A673 (cell line): ENCODE data around the gene LCE5A. TPM values are rescaled to one million over a fixed set of nuclear protein-coding genes. Genes with fewer than 3 reads are reported as not detected.

Experiments used
- BruUV-seq: library from RNA; stranded (reverse); fragments of 400-500 nt; replicated peaks from 2 replicates; lab custom pipeline; 2021; lab: Mats Ljungman, UMichigan
- CTCF ChIA-PET: fragments of 300-600 bp; sonication (Branson Sonifier 250); formaldehyde crosslinking; loops from one replicate; lab custom pipeline; 2022; ENCODE audit warnings: antibody characterized with exemption; lab: Charles Lee
- POLR2A ChIA-PET: fragments of 300-600 bp; sonication (Branson Sonifier 250); formaldehyde crosslinking; loops from one replicate; lab custom pipeline; 2022; ENCODE audit warnings: antibody characterized with exemption; ENCODE audit not compliant: low non-redundant PET; lab: Charles Lee
- DNase-seq: peaks from one replicate; pipeline ENCODE4 v3.0.0-alpha.2; 2015; ENCODE audit warnings: low spot score
- H3K27ac ChIP-seq: fragments of 200-600 bp; sonication (generic); 2 replicates; pipeline ENCODE4 v1.5.1; 2016; ENCODE audit warnings: mixed run types, low read depth, mild to moderate bottlenecking, mixed read lengths, antibody characterized with exemption, low read length; ENCODE audit not compliant: poor library complexity, severe bottlenecking
- H3K27me3 ChIP-seq: fragments of 200-600 bp; sonication (generic); replicated peaks from 2 replicates; pipeline ENCODE4 v1.6.1; 2017; ENCODE audit warnings: mixed run types, low read depth, mild to moderate bottlenecking, mixed read lengths, antibody characterized with exemption, low read length; ENCODE audit not compliant: insufficient read depth, poor library complexity
- H3K36me3 ChIP-seq: fragments of 200-600 bp; sonication (generic); 2 replicates; pipeline ENCODE4 v1.6.1; 2016; ENCODE audit warnings: mixed run types, mild to moderate bottlenecking, mixed read lengths, antibody characterized with exemption, low read length; ENCODE audit not compliant: insufficient read depth, poor library complexity, severe bottlenecking
- H3K4me1 ChIP-seq: fragments of 200-600 bp; sonication (generic); 2 replicates; pipeline ENCODE4 v1.6.1; 2017; ENCODE audit warnings: mixed run types, mild to moderate bottlenecking, mixed read lengths, antibody characterized with exemption, low read length; ENCODE audit not compliant: insufficient read depth, poor library complexity, severe bottlenecking
- H3K4me3 ChIP-seq: fragments of 200-600 bp; sonication (generic); 2 replicates; pipeline ENCODE4 v1.5.1; 2016; ENCODE audit warnings: low read depth, mixed run types, mild to moderate bottlenecking, mixed read lengths, low read length; ENCODE audit not compliant: poor library complexity, severe bottlenecking
- H3K9me3 ChIP-seq: fragments of 200-600 bp; sonication (generic); 2 replicates; pipeline ENCODE4 v1.6.1; 2016; ENCODE audit warnings: mixed run types, low read depth, mild to moderate bottlenecking, mixed read lengths, antibody characterized with exemption, low read length; ENCODE audit not compliant: poor library complexity, severe bottlenecking
- CTCF ChIP-seq: fragments of 300-800, 200-600 bp; sonication (generic); conservative IDR thresholded peaks from 2 replicates; pipeline ENCODE4 v1.5.1; 2017; ENCODE audit warnings: low read depth, mild to moderate bottlenecking, antibody characterized with exemption, low read length, moderate library complexity, mixed read lengths
- EZH2 ChIP-seq: fragments of 200-600 bp; sonication (generic); IDR thresholded peaks from 2 replicates; pipeline ENCODE4 v1.6.1; 2017; ENCODE audit warnings: borderline replicate concordance, low read depth, mild to moderate bottlenecking, mixed read lengths, antibody characterized with exemption, low read length; ENCODE audit not compliant: poor library complexity, severe bottlenecking
- intact Hi-C: fragments of 100-400 bp; cut with micrococcal nuclease; formaldehyde crosslinking; loops from one replicate; pipeline ENCODE4 v1.10.0; 2022; ENCODE audit not compliant: unreplicated experiment
- total RNA-seq: library from RNA; stranded (reverse); gene quantifications from 2 replicates; pipeline ENCODE4 v1.2.3, GENCODE V29; 2021

Gene LCE5A
- total RNA-seq, 1 experiment from 2014 or later: not detected

- Histone ChIP-seq H3K36me3 (no peaks in the 10 kb centered on the region), H3K4me3 (no peak overlapping the region), H3K27me3 (peaks cover 58% of the 10 kb centered on the region), H3K27ac (no peak overlapping the region), H3K9me3 (no peaks in the 10 kb centered on the region), H3K4me1 (no peaks in the 10 kb centered on the region)
- no peak for DNase-seq
- POLR2A ChIA-PET: no interaction called here
- CTCF ChIA-PET: no interaction called here
- no peak for TF ChIP-seq CTCF
- TF ChIP-seq EZH2: no peak
- intact Hi-C loops: no loop called here
- no TSS peak for BruUV-seq
These were observed 6.7 kb downstream of the LCE5A start for GRCh38 chr1:152517237-152517811.

GRCh38 chr1:152519851-152520250 lies 9.2 kb downstream of the LCE5A start:
- CTCF ChIA-PET: no interaction called here
- H3K36me3 ChIP-seq: no peaks in the 10 kb centered on the region
- H3K9me3 ChIP-seq: no peaks in the 10 kb centered on the region
- POLR2A ChIA-PET: no interaction called here
- H3K27me3 ChIP-seq: peaks cover 32% of the 10 kb centered on the region
- no peaks in the 10 kb centered on the region for H3K4me1 ChIP-seq
- BruUV-seq: no TSS peak
- intact Hi-C loops: no loop called here
- no peak overlapping the region for H3K27ac ChIP-seq
- no peak for TF ChIP-seq EZH2
- no peak for TF ChIP-seq CTCF
- no peak overlapping the region for H3K4me3 ChIP-seq
- DNase-seq: no peak

- no peak for TF ChIP-seq CTCF
- TF ChIP-seq EZH2: no peak
- Histone ChIP-seq H3K4me1 (no peaks in the 10 kb centered on the region), H3K9me3 (no peaks in the 10 kb centered on the region), H3K27me3 (peaks cover 25% of the 10 kb centered on the region), H3K27ac (no peak overlapping the region), H3K36me3 (no peaks in the 10 kb centered on the region), H3K4me3 (no peak overlapping the region)
- no TSS peak for BruUV-seq
- intact Hi-C loops: no loop called here
- ChIA-PET CTCF (no interaction called here), POLR2A (no interaction called here)
- DNase-seq: no peak
These were observed 10.0 kb downstream of the LCE5A start for GRCh38 chr1:152520561-152521090.
